Fibroblast of skin of left quadriceps (primary cell): ENCODE results near the gene ZNF121.
"Not testable (repeated sequence)": the region's sequence is repeated elsewhere in the genome, so short reads cannot be mapped to it uniquely, and the experiment has no call there.

Source experiments
- DNase-seq, 2 experiments: peaks; one replicate each; pipeline ENCODE4 v3.0.0-alpha.2; 2013; ENCODE audit warnings: low read depth in 2 of 2

Gene ZNF121

DNA sequence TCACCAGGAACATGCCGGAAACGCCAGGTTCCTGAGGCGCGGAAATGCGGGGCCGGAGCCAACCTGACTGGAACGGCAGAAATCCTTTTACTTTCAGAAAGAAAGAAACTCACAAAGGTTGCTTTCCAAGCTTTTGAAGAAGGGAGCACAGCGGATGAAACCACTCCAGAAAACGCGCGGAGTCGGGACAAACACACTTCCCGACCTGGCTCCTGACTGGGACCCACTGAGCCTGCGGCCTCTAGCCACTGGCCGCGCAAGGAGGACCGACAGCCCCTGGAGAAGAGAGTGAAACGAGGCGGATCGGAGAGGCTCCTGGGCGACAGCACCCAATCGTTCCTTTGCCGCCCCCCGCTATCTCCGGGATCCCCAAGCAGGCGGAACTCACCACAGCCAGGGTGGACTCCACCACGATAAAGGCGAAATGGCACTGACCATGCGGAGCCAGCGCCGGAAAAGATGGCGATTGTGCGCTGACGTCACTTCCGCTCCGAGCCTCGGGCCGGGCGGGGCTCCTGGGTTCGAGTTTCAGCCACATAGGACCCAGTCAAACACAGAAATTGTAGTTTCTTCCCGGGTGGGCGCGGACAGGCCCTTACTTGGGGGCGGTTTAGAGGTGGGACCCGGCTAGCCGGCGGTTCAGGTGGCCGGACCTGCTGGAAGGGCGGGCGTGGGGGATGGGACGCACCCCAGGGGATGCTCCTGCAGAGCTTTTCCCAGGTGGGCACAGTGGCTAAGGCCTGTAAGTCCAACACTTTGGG lies at the start of gene ZNF121:
Gene ZNF121 (minus strand): TSS at position 432 of the 761 bp plus-strand sequence. CDS start 16,407 bp downstream, outside the sequence.
- DNase-seq, result peak; percentile 49 to 54

- no peak for DNase-seq
These were observed 43.6 kb upstream of the ZNF121 start for GRCh38 chr19:9627856-9628255.

DNA sequence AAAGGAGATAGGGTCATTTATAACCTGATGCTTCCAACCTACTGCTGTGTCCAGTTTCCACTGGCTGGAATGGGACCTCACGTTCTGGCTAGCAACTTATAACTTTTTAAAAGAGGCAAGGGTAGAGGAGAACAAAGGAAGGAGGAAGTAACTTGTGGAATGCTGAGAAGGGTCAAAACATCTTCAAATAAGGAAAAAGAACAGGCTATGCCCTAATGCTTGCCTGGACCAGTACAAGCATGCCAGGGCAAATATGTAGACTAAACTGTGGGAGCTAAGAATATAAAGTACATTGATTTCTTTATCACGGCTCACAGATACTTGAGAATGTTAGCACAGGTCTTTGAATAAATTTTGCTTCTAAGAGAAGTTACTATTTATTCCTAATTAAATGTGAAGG lies 38.2 kb upstream of the ZNF121 start:
- DNase-seq, result no peak

DNA sequence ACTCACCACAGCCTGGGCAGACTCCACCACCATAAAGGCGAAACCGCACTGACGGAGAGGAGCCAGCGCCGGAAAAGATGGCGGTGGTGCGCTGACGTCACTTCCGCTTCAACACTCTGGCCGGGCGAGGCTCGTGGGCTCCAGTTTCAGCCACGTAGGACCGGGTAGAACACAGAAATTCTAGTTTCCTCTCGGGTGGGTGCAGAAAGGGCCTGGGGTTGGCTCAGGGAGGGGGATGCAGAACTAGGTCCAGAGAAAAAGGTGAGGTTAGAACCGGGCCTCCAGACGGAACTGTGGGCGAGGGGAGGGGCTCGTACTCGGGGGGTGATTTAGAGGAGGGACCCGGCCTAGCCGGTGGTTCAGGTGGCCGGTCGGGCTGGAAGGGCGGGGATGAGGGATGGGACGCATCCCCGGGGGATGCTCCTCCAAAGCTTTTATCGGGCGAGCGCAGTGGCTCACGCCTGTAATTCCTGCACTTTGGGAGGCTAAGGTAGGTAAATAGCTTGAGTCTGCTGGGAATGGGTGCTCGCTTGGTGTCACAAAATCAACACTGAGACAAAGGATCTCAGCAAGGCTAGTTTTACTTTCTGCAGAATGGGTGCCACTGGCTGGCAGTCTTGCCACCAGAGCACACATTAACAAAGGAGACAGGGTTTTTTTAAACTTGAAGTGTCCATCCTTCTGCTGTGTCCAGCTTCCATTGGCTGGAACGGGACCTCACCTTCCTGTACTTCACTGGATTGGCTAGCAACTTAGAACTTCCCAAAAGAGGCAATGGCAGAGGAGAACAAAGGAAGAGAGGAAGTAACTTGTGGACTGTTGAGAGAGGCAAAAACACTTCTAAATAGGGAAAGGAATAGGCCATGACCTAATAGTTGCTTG lies 37.1 kb upstream of the ZNF121 start, which contains the start of gene ZNF561:
Gene ZNF561 (minus strand): TSS at position 77 of the 882 bp plus-strand sequence. CDS start 1,776 bp downstream, outside the sequence.
- peak; percentile 77 to 83 for DNase-seq

DNA sequence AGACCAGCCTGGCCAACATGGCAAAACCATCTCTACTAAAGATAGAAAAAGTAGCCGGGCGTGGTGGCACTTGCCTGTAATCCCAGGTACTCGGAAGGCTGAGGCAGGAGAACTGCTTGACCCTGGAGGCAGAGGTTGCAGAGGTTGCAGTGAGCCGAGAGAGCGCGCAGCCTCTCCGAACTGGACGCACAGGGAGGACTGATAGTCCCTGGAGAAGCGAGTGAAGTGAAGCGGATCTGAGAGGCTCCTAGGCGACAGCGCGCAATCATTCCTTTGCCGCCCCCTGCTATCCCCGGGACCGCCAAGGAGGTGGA lies 36.5 kb upstream of the ZNF121 start:
- DNase-seq, result no peak

- no peak for DNase-seq
These were observed 31.5 kb upstream of the ZNF121 start for GRCh38 chr19:9615844-9616243.

- no peak for DNase-seq
These were observed 26.3 kb upstream of the ZNF121 start for GRCh38 chr19:9610484-9611113.

GRCh38 chr19:9608912-9609311 lies 24.6 kb upstream of the ZNF121 start:
- no peak for DNase-seq

- DNase-seq, result peak in 1 of 2 experiments; percentile 22
These were observed 12.7 kb upstream of the ZNF121 start for GRCh38 chr19:9597027-9597426.

DNA sequence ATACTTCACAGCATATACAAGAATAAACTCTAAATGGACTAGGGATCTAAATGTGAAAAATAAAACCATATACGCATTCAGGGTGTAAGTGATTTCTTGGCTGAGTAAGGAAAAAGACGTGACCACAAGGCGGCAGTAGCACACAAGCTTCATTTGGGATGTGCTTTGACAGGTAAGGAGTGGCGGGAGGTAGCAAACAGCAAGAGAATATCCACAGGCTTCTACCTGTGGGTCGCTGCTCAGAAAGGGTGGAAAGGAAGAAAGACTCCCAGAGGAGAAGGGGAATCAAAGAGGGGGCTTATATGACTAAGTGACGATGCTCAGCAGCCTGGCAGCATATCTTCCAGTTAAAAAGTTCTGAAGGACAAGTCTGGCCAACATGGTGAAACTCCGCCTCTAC lies 2.5 kb upstream of the ZNF121 start:
- peak in 1 of 2 experiments; percentile 17 for DNase-seq

GRCh38 chr19:9582081-9582725 lies 2.1 kb downstream of the ZNF121 start:
- not testable (repeated sequence) for DNase-seq

- no peak for DNase-seq
These were observed 3.6 kb downstream of the ZNF121 start for GRCh38 chr19:9580728-9581127.

DNA sequence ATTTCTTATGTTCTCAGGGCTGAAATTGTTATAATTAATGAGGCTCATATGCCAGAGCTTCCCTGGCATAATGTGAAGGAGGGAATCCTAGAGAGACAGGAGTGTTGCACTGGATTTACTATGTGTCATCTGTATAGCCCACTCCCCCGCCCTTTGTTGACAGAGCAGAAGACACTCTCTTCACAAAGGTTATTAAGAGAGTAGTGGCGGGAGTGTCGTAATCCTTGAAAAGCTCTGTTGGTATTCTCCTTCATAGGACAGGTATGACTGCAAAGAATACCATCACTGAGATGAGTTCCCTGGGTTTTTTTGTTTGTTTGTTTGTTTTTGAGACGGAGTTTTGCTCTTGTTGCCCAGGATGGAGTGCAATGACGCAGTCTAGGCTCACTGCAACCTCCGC lies 14.0 kb downstream of the ZNF121 start:
- no peak for DNase-seq

DNA sequence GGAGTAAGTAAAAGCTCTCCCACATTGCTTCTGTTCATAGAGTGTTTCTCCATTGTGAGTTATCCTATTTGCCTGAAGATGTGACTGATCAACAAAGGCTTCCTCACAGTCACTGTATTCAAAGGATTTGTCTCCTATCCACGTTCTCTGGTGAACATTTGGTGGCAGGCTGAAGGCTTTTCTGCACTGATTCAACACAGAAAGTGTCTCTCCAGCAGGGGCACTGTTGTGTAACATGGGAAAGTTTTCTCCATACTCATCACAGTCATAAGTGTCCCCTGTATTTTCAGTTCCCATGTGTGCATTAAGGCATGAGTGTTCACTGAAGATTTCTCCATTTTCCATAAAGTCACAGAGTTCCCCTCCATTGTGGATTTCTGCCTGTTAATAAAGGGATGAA lies 17.6 kb downstream of the ZNF121 start:
- no peak for DNase-seq

DNA sequence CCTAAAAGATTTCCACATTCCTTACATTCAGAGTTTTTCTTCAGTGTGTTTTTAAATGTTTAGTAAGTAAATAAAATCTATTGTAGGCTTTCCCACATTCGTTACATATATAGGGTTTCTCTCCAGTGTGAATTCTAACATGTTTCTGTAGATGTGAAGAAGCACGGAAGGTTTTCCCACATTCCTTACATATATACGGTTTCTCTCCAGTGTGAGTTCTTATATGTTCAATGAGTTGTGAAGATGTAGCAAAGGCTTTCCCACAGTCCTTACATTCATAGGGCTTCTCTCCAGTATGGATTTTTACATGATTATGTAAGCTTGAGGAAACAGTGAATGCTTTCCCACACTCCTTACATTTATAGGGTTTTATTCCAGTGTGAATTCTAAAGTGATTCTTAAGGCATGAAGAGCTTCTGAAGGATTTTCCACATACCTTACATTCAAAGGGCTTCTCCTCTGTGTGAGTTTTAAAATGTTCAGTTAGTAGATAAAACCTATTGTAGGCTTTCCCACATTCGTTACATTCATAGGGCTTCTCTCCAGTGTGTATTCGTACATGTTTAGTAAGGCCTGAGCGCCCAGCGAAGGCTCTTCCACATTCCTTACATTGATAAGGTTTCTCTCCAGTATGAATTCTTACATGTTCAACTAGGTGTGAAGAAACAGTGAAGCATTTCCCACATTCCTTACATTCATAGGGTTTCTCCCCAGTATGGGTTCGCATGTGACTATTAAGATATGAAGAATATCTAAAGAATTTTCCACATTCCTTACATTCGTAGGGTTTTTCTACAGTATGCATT lies 18.2 kb downstream of the ZNF121 start:
- DNase-seq, result no peak

DNA sequence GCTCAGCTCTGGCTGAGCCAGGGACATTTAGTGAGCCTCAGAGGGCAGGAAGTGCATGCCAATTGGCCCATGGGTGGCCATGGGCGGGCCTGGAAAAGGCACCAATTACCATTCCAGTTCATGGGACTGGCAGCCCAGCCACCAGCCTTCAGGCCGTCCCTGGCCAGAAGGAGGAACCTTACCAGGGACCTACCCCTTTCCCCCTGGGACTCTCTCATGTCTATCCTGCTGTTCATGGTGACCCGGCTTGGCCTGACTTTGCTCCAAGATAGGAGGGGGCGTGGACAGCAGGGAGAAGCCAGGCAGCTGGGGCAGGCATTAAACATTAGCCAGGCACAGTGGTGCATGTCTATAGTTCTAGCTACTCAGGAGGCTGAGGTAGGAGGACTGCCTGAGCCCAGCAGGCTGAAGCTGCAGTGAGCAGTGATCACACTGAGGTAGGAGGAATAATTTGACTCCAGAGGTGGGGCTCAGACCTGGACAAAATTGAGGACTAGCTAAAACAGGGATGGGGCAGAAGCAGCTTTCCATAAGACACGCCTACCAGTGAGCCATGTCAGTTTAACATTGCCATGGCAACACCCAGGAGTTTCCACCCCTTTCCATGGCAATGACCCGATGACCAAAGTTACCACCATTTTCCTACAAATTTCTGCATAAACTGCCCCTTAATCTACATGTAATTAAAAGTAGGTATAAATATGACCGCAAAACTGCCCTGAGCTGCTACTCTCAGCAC lies 31.6 kb downstream of the ZNF121 start:
- DNase-seq, result no peak

- no peak for DNase-seq
These were observed 36.4 kb downstream of the ZNF121 start for GRCh38 chr19:9547870-9548269.

DNA sequence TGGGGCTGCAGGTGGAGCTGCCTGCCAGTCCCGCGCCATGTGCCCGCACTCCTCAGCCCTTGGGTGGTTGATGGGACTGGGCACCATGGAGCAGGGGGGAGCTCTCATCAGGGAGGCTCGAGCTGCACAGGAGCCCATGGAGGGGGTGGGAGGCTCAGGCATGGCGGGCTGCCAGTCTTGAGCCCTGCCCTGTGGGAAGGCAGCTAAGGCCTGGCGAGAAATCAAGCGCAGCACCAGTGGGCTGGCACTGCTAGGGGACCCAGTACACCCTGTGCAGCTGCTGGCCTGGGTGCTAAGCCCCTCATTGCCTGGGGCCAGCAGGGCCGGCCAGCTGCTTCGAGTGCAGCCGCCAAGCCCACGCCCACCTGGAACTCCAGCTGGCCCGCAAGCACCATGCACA lies 43.0 kb downstream of the ZNF121 start:
- not testable (repeated sequence) for DNase-seq

DNA sequence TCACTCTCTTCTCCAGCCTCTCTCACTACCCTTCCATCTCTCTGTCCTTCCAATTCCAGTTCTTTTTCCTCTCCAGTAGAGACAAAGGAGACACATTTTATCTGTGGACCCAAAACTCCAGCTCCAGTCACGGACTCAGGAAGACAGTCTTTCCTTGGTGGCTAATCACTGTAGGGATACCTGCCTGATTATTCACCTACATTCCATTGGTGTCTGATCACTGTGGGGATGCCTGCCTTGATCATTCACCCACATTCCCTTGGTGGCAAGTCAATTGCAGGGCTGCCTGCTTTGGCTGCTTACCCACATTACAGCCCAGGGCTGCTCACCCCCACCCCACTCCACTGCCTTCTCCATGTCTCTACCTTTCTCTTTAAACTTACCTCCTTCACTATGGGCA lies 44.4 kb downstream of the ZNF121 start:
- not testable (repeated sequence) for DNase-seq

- not testable (repeated sequence) for DNase-seq
These were observed 45.1 kb downstream of the ZNF121 start for GRCh38 chr19:9539201-9539600.
